Natural killer cell (primary cell): ENCODE results near the gene MAPK11. TPM values are rescaled to one million over a fixed set of nuclear protein-coding genes. Genes with fewer than 3 reads are reported as not detected.

Source experiments
- ATAC-seq, 3 donors: fragments of 150-1000 bp in 2 of 3; fragments of 200-7000 bp in 1 of 3; cut with Tn5 transposase; 1 replicate in 1 of 3; 2 replicates in 2 of 3; pipeline ENCODE4 v1.10.0; 2021; ENCODE audit warnings: mild to moderate bottlenecking in 2 of 3, moderate library complexity in 2 of 3
- DNase-seq, 2 donors: peaks; one replicate each; pipeline versions ENCODE4 v3.0.0 to v3.0.0-alpha.2; 2013 to 2021; ENCODE audit warnings: mixed read lengths in 1 of 2
- H3K27ac ChIP-seq: one replicate; pipeline ENCODE4 v1.5.1; 2013; ENCODE audit warnings: mild to moderate bottlenecking, low read length
- H3K27me3 ChIP-seq: one replicate; pipeline ENCODE4 v1.6.1; 2013; ENCODE audit warnings: low read length; ENCODE audit not compliant: control insufficient read depth, insufficient read depth
- H3K36me3 ChIP-seq: one replicate; pipeline ENCODE4 v1.6.1; 2013; ENCODE audit warnings: low read length; ENCODE audit not compliant: control insufficient read depth, insufficient read depth
- H3K4me1 ChIP-seq: one replicate; pipeline ENCODE4 v1.6.1; 2013; ENCODE audit warnings: low read length; ENCODE audit not compliant: control insufficient read depth, insufficient read depth
- H3K4me3 ChIP-seq: one replicate; pipeline ENCODE4 v1.5.1; 2013; ENCODE audit warnings: low read length
- H3K9me3 ChIP-seq: one replicate; pipeline ENCODE4 v1.6.1; 2013; ENCODE audit warnings: low read length; ENCODE audit not compliant: control insufficient read depth, insufficient read depth
- H3K27ac Mint-ChIP-seq, 2 donors: one replicate each; pipeline ENCODE4 v1.8.0; 2022; ENCODE audit warnings: mild to moderate bottlenecking in 2 of 2, mixed read lengths in 2 of 2, moderate library complexity in 1 of 2
- H3K27me3 Mint-ChIP-seq, 2 donors: one replicate each; pipeline ENCODE4 v1.8.0; 2022; ENCODE audit warnings: low read depth in 2 of 2, mixed read lengths in 2 of 2
- H3K36me3 Mint-ChIP-seq: one replicate; pipeline ENCODE4 v1.8.0; 2022; ENCODE audit warnings: mixed read lengths
- H3K4me1 Mint-ChIP-seq, 2 donors: one replicate each; pipeline ENCODE4 v1.8.0; 2022; ENCODE audit warnings: mixed read lengths in 2 of 2
- H3K4me3 Mint-ChIP-seq: one replicate; pipeline ENCODE4 v1.8.0; 2022; ENCODE audit warnings: mild to moderate bottlenecking, moderate library complexity, mixed read lengths
- H3K9me3 Mint-ChIP-seq, 2 donors: one replicate each; pipeline ENCODE4 v1.8.0; 2022; ENCODE audit warnings: mixed read lengths in 2 of 2
- CTCF ChIP-seq: fragments of 200-600 bp; IDR thresholded peaks from one replicate; pipeline ENCODE4 v1.8.0; 2022; ENCODE audit warnings: antibody characterized with exemption
- WGBS: methylation state at CpG from one replicate; pipeline ENCODE4 v1.1.7; 2013; ENCODE audit warnings: missing lambda C conversion rate; ENCODE audit not compliant: insufficient coverage; 5-methylcytosine and 5-hydroxymethylcytosine counted together
- intact Hi-C: fragments of 100-400 bp; cut with micrococcal nuclease; formaldehyde crosslinking; loops from one replicate; pipeline ENCODE4 v1.14.2; 2022
- total RNA-seq, 4 donors: library from RNA; stranded (reverse); fragments of 120-200 nt in 1 of 4; gene quantifications; one replicate each; pipeline versions ENCODE4 v1.2.3 to v1.2.4, GENCODE V29; 2013 to 2022

Gene MAPK11
- total RNA-seq, 3 donors from 2014 or later (not counting 1 experiment from before 2014, with no cell fraction given) = 2.2 to 3.1 (median 2.2) TPM

- Histone ChIP-seq H3K9me3 (no peaks in the 10 kb centered on the region), H3K27ac (no peak overlapping the region), H3K27me3 (no peaks in the 10 kb centered on the region), H3K4me3 (no peak overlapping the region), H3K36me3 (peaks cover 21% of the 10 kb centered on the region), H3K4me1 (peaks cover 69% of the 10 kb centered on the region)
- ATAC-seq (no peak), DNase-seq (no peak)
- Mint-ChIP-seq H3K27me3 (no peaks in the 10 kb centered on the region), H3K36me3 (no peaks in the 10 kb centered on the region), H3K4me3 (peak overlapping the region; percentile 70), H3K27ac (peak overlapping the region; percentile 65 to 78), H3K4me1 (peaks cover 7 to 34% of the 10 kb centered on the region in 2 donors), H3K9me3 (no peaks in the 10 kb centered on the region)
- WGBS = 96% methylated on average over 29 of the region's 29 CpGs
- TF ChIP-seq CTCF = no peak
- intact Hi-C loops = no loop called here
These were observed 21.7 kb downstream of the MAPK11 start for GRCh38 chr22:50248196-50249081.

- no peaks in the 10 kb centered on the region for H3K27me3 ChIP-seq
- H3K4me1 ChIP-seq = peaks cover 76% of the 10 kb centered on the region
- Mint-ChIP-seq H3K27me3 (no peaks in the 10 kb centered on the region), H3K4me1 (peaks cover 8 to 35% of the 10 kb centered on the region in 2 donors), H3K4me3 (peak overlapping the region; percentile 70), H3K9me3 (no peaks in the 10 kb centered on the region), H3K27ac (peak overlapping the region; percentile 65 to 78), H3K36me3 (no peaks in the 10 kb centered on the region)
- no peak overlapping the region for H3K4me3 ChIP-seq
- TF ChIP-seq CTCF = no peak
- ATAC-seq (no peak), DNase-seq (peak; percentile 36 to 82)
- no peaks in the 10 kb centered on the region for H3K9me3 ChIP-seq
- no peak overlapping the region for H3K27ac ChIP-seq
- peaks cover 21% of the 10 kb centered on the region for H3K36me3 ChIP-seq
- WGBS = 71% methylated on average over 16 of the region's 16 CpGs
- intact Hi-C loops = no loop called here
These were observed 22.4 kb downstream of the MAPK11 start for GRCh38 chr22:50247748-50248147.

- H3K4me3 ChIP-seq = no peak overlapping the region
- H3K9me3 ChIP-seq = no peaks in the 10 kb centered on the region
- 95% methylated on average over 20 of the region's 20 CpGs for WGBS
- H3K36me3 Mint-ChIP-seq = no peaks in the 10 kb centered on the region
- peaks cover 16 to 36% of the 10 kb centered on the region in 2 donors for H3K4me1 Mint-ChIP-seq
- no peak for TF ChIP-seq CTCF
- no peak overlapping the region for H3K27ac ChIP-seq
- no peak for DNase-seq
- no peaks in the 10 kb centered on the region for H3K27me3 ChIP-seq
- intact Hi-C loops = no loop called here
- ATAC-seq = no peak
- H3K4me1 ChIP-seq = peaks cover 82% of the 10 kb centered on the region
- peak overlapping the region; percentile 65 to 98 for H3K27ac Mint-ChIP-seq
- H3K36me3 ChIP-seq = peaks cover 21% of the 10 kb centered on the region
- H3K4me3 Mint-ChIP-seq = peak overlapping the region; percentile 53
- H3K27me3 Mint-ChIP-seq = no peaks in the 10 kb centered on the region
- H3K9me3 Mint-ChIP-seq = no peaks in the 10 kb centered on the region
These were observed 23.7 kb downstream of the MAPK11 start for GRCh38 chr22:50246242-50247175.
